Measurements from ENCODE around the gene TRPV4. TPM values are rescaled to one million over a fixed set of nuclear protein-coding genes. Genes with fewer than 3 reads are reported as not detected.

TRPV4 gene
- total RNA-seq, 3 donors from 2014 or later: not detected

GRCh38 chr12:109827566-109828550 lies 5.3 kb downstream of the TRPV4 start:
- no peak for DNase-seq
- no peak for ATAC-seq
- Mint-ChIP-seq H3K4me3 (no peak overlapping the region), H3K27me3 (ENCODE audit: low read depth) (peaks cover 28% of the 10 kb centered on the region), H3K4me1 (ENCODE audit: low read depth) (no peaks in the 10 kb centered on the region), H3K36me3 (ENCODE audit: insufficient read depth) (no peaks in the 10 kb centered on the region), H3K9me3 (no peaks in the 10 kb centered on the region)

GRCh38 chr12:109827080-109827479 lies 6.1 kb downstream of the TRPV4 start:
- H3K4me3 Mint-ChIP-seq: no peak overlapping the region
- no peaks in the 10 kb centered on the region for H3K9me3 Mint-ChIP-seq
- no peak for ATAC-seq
- peaks cover 23% of the 10 kb centered on the region for H3K27me3 Mint-ChIP-seq (ENCODE audit: low read depth)
- no peaks in the 10 kb centered on the region for H3K4me1 Mint-ChIP-seq (ENCODE audit: low read depth)
- no peak for DNase-seq
- no peaks in the 10 kb centered on the region for H3K36me3 Mint-ChIP-seq (ENCODE audit: insufficient read depth)

GRCh38 chr12:109824731-109825130 lies 8.5 kb downstream of the TRPV4 start:
- no peaks in the 10 kb centered on the region for H3K36me3 Mint-ChIP-seq (ENCODE audit: insufficient read depth)
- H3K4me3 Mint-ChIP-seq: no peak overlapping the region
- H3K27me3 Mint-ChIP-seq (ENCODE audit: low read depth): peaks cover 4% of the 10 kb centered on the region
- no peak for DNase-seq
- H3K4me1 Mint-ChIP-seq (ENCODE audit: low read depth): no peaks in the 10 kb centered on the region
- no peak for ATAC-seq
- no peaks in the 10 kb centered on the region for H3K9me3 Mint-ChIP-seq

GRCh38 chr12:109822951-109823411 lies 10.2 kb downstream of the TRPV4 start:
- Mint-ChIP-seq H3K4me3 (no peak overlapping the region), H3K36me3 (ENCODE audit: insufficient read depth) (no peaks in the 10 kb centered on the region), H3K9me3 (no peaks in the 10 kb centered on the region), H3K27me3 (ENCODE audit: low read depth) (peaks cover 4% of the 10 kb centered on the region), H3K4me1 (ENCODE audit: low read depth) (no peaks in the 10 kb centered on the region)
- DNase-seq (no peak), ATAC-seq (no peak)

- ATAC-seq (no peak), DNase-seq (no peak)
- Mint-ChIP-seq H3K9me3 (no peaks in the 10 kb centered on the region), H3K4me1 (ENCODE audit: low read depth) (no peaks in the 10 kb centered on the region), H3K27me3 (ENCODE audit: low read depth) (peaks cover 7% of the 10 kb centered on the region), H3K4me3 (no peak overlapping the region), H3K36me3 (ENCODE audit: insufficient read depth) (no peaks in the 10 kb centered on the region)
Observed at GRCh38 chr12:109822416-109822815, 10.8 kb downstream of the TRPV4 start.

- ATAC-seq: no peak
- no peak overlapping the region for H3K4me3 Mint-ChIP-seq
- H3K9me3 Mint-ChIP-seq: no peaks in the 10 kb centered on the region
- no peak for DNase-seq
- H3K4me1 Mint-ChIP-seq (ENCODE audit: low read depth): no peaks in the 10 kb centered on the region
- peaks cover 7% of the 10 kb centered on the region for H3K27me3 Mint-ChIP-seq (ENCODE audit: low read depth)
- no peaks in the 10 kb centered on the region for H3K36me3 Mint-ChIP-seq (ENCODE audit: insufficient read depth)
Observed at GRCh38 chr12:109821968-109822367, 11.2 kb downstream of the TRPV4 start.

- DNase-seq (no peak), ATAC-seq (no peak)
- Mint-ChIP-seq H3K9me3 (no peaks in the 10 kb centered on the region), H3K27me3 (ENCODE audit: low read depth) (peaks cover 3% of the 10 kb centered on the region), H3K36me3 (ENCODE audit: insufficient read depth) (no peaks in the 10 kb centered on the region), H3K4me3 (no peak overlapping the region), H3K4me1 (ENCODE audit: low read depth) (no peaks in the 10 kb centered on the region)
Observed at GRCh38 chr12:109820816-109821381, 12.3 kb downstream of the TRPV4 start.

GRCh38 chr12:109818905-109819500 lies 14.2 kb downstream of the TRPV4 start:
- ATAC-seq: no peak

GRCh38 chr12:109818253-109818652 lies 14.9 kb downstream of the TRPV4 start:
- Mint-ChIP-seq H3K4me3 (no peak overlapping the region), H3K36me3 (ENCODE audit: insufficient read depth) (no peaks in the 10 kb centered on the region), H3K27me3 (ENCODE audit: low read depth) (peaks cover 3% of the 10 kb centered on the region), H3K4me1 (ENCODE audit: low read depth) (no peaks in the 10 kb centered on the region), H3K9me3 (no peaks in the 10 kb centered on the region)
- DNase-seq: no peak
- ATAC-seq: no peak

More at GRCh38 chr12:109818905-109819500, 14.2 kb downstream of the TRPV4 start:
- Mint-ChIP-seq H3K4me1 (ENCODE audit: low read depth) (no peaks in the 10 kb centered on the region), H3K27me3 (ENCODE audit: low read depth) (peaks cover 3% of the 10 kb centered on the region), H3K9me3 (no peaks in the 10 kb centered on the region), H3K36me3 (ENCODE audit: insufficient read depth) (no peaks in the 10 kb centered on the region), H3K4me3 (no peak overlapping the region)
- DNase-seq: no peak

GRCh38 chr12:109817627-109818231 lies 15.5 kb downstream of the TRPV4 start:
- H3K36me3 Mint-ChIP-seq (ENCODE audit: insufficient read depth): no peaks in the 10 kb centered on the region
- ATAC-seq (no peak), DNase-seq (no peak)
- H3K4me3 Mint-ChIP-seq: no peak overlapping the region
- H3K9me3 Mint-ChIP-seq: no peaks in the 10 kb centered on the region
- no peaks in the 10 kb centered on the region for H3K4me1 Mint-ChIP-seq (ENCODE audit: low read depth)
- H3K27me3 Mint-ChIP-seq (ENCODE audit: low read depth): peaks cover 3% of the 10 kb centered on the region

GRCh38 chr12:109816870-109817269 lies 16.3 kb downstream of the TRPV4 start:
- Mint-ChIP-seq H3K9me3 (no peaks in the 10 kb centered on the region), H3K4me1 (ENCODE audit: low read depth) (no peaks in the 10 kb centered on the region), H3K4me3 (no peak overlapping the region), H3K27me3 (ENCODE audit: low read depth) (peaks cover 3% of the 10 kb centered on the region), H3K36me3 (ENCODE audit: insufficient read depth) (no peaks in the 10 kb centered on the region)
- DNase-seq: no peak
- no peak for ATAC-seq

GRCh38 chr12:109815757-109816617 lies 17.2 kb downstream of the TRPV4 start:
- Mint-ChIP-seq H3K9me3 (no peaks in the 10 kb centered on the region), H3K36me3 (ENCODE audit: insufficient read depth) (no peaks in the 10 kb centered on the region), H3K4me1 (ENCODE audit: low read depth) (no peaks in the 10 kb centered on the region), H3K4me3 (no peak overlapping the region), H3K27me3 (ENCODE audit: low read depth) (peaks cover 6% of the 10 kb centered on the region)
- DNase-seq (no peak), ATAC-seq (no peak)

- no peaks in the 10 kb centered on the region for H3K36me3 Mint-ChIP-seq (ENCODE audit: insufficient read depth)
- no peaks in the 10 kb centered on the region for H3K4me1 Mint-ChIP-seq (ENCODE audit: low read depth)
- ATAC-seq (no peak), DNase-seq (no peak)
- no peak overlapping the region for H3K4me3 Mint-ChIP-seq
- H3K9me3 Mint-ChIP-seq: no peaks in the 10 kb centered on the region
- peaks cover 6% of the 10 kb centered on the region for H3K27me3 Mint-ChIP-seq (ENCODE audit: low read depth)
Observed at GRCh38 chr12:109815225-109815624, 18.0 kb downstream of the TRPV4 start.

Measured in activated T-cell treated with anti-CD3 and anti-CD28 coated beads, Interleukin-2, amount 50 U/mL, for 4 hours (primary cell).